H1 (cell line): Measurements from ENCODE around the gene LCN15. TPM values are rescaled to one million over a fixed set of nuclear protein-coding genes. Genes with fewer than 3 reads are reported as not detected.

Source experiments
- CTCF ChIA-PET: fragments of 300-600 bp; sonication (Branson Sonifier 250); formaldehyde crosslinking; loops from one replicate; lab custom pipeline; 2021; ENCODE audit not compliant: partially characterized antibody; lab: Charles Lee
- POLR2A ChIA-PET: fragments of 300-600 bp; sonication (Branson Sonifier 250); formaldehyde crosslinking; loops from one replicate; lab custom pipeline; 2021; ENCODE audit warnings: inconsistent platforms; ENCODE audit not compliant: partially characterized antibody; lab: Charles Lee
- DNase-seq, 2 experiments: peaks; one replicate each; pipeline versions ENCODE4 v3.0.0 to v3.0.0-alpha.2; 2010 to 2022; ENCODE audit warnings: low spot score in 2 of 2, low read depth in 1 of 2, mixed read lengths in 1 of 2
- FAIRE-seq: peaks from 2 replicates; lab custom pipeline; 2011; peaks lifted over from hg19 to GRCh38; lab: Jason Lieb, UNC
- H2AFZ ChIP-seq: 2 replicates; pipeline ENCODE4 v1.8.1; 2012; ENCODE audit warnings: low read length, inconsistent platforms
- H2AK5ac ChIP-seq: 2 replicates; pipeline ENCODE4 v1.6.1; 2013; ENCODE audit warnings: low read depth, low read length
- H2BK120ac ChIP-seq: replicated peaks from 2 replicates; pipeline ENCODE3; 2013; ENCODE audit warnings: low read depth, low read length, inconsistent platforms
- H2BK12ac ChIP-seq: 2 replicates; pipeline ENCODE4 v1.6.1; 2013; ENCODE audit warnings: low read depth, low read length
- H2BK15ac ChIP-seq: 2 replicates; pipeline ENCODE4 v1.6.1; 2013; ENCODE audit warnings: low read length
- H2BK20ac ChIP-seq: 2 replicates; pipeline ENCODE4 v1.6.1; 2013; ENCODE audit warnings: low read length
- H2BK5ac ChIP-seq: 2 replicates; pipeline ENCODE4 v1.6.1; 2013; ENCODE audit warnings: low read depth, low read length
- H3K14ac ChIP-seq: 2 replicates; pipeline ENCODE4 v1.6.1; 2013; ENCODE audit warnings: inconsistent platforms; ENCODE audit not compliant: insufficient read length
- H3K18ac ChIP-seq: 2 replicates; pipeline ENCODE4 v1.6.1; 2013; ENCODE audit warnings: low read length; ENCODE audit errors: extremely low read depth
- H3K23ac ChIP-seq: 2 replicates; pipeline ENCODE4 v1.6.1; 2013; ENCODE audit warnings: inconsistent platforms; ENCODE audit not compliant: insufficient read length
- H3K23me2 ChIP-seq: 2 replicates; pipeline ENCODE4 v1.6.1; 2013; ENCODE audit warnings: low read depth, low read length
- H3K27ac ChIP-seq: 2 replicates; pipeline ENCODE4 v1.6.1; 2011; ENCODE audit warnings: low read depth, low read length, inconsistent platforms
- H3K27me3 ChIP-seq, 4 experiments: replicated peaks in 1 of 4; 1 replicate in 1 of 4; 2 replicates in 3 of 4; pipeline versions ENCODE4 v1.6.1 to v1.8.1; 2011 to 2013; ENCODE audit warnings: low read length in 3 of 4, mild to moderate bottlenecking in 3 of 4, inconsistent platforms in 2 of 4, mixed read lengths in 2 of 4, moderate library complexity in 1 of 4; ENCODE audit not compliant: control insufficient read depth in 3 of 4, insufficient read depth in 3 of 4; ENCODE audit errors: extremely low read depth in 1 of 4
- H3K36me3 ChIP-seq, 4 experiments: 2 replicates each; pipeline versions ENCODE4 v1.6.1 to v1.8.1; 2011 to 2013; ENCODE audit warnings: mild to moderate bottlenecking in 4 of 4, low read length in 3 of 4, moderate library complexity in 2 of 4, control low read depth in 1 of 4, inconsistent platforms in 1 of 4; ENCODE audit not compliant: insufficient read depth in 4 of 4, control insufficient read depth in 2 of 4
- H3K4ac ChIP-seq: replicated peaks from 2 replicates; pipeline ENCODE3; 2013; ENCODE audit warnings: low read length, low read depth, mixed read lengths, inconsistent platforms; ENCODE audit not compliant: insufficient read length
- H3K4me1 ChIP-seq, 4 experiments: replicated peaks in 1 of 4; 1 replicate in 1 of 4; 2 replicates in 3 of 4; pipeline versions ENCODE4 v1.6.1 to v1.8.1; 2011 to 2013; ENCODE audit warnings: low read length in 3 of 4, inconsistent platforms in 2 of 4, mixed read lengths in 1 of 4; ENCODE audit not compliant: insufficient read depth in 4 of 4, control insufficient read depth in 3 of 4
- H3K4me2 ChIP-seq, 2 experiments: 2 replicates each; pipeline versions ENCODE4 v1.6.1 to v1.8.1; 2011 to 2013; ENCODE audit warnings: low read depth in 2 of 2, low read length in 2 of 2, control low read depth in 1 of 2, inconsistent platforms in 1 of 2, mild to moderate bottlenecking in 1 of 2; ENCODE audit not compliant: insufficient read depth in 1 of 2
- H3K4me3 ChIP-seq, 4 experiments: fragments of 200-600, 300-600 bp in 1 of 4; sonication (generic), shearing (Covaris generic), sonication (Bioruptor Twin) in 1 of 4; 2 replicates each; pipeline versions ENCODE4 v1.5.1 to v1.8.1; 2011 to 2016; ENCODE audit warnings: low read length in 4 of 4, low read depth in 3 of 4, control low read depth in 2 of 4, inconsistent platforms in 2 of 4, mild to moderate bottlenecking in 2 of 4, mixed read lengths in 1 of 4, moderate library complexity in 1 of 4; ENCODE audit not compliant: insufficient read depth in 2 of 4; ENCODE audit errors: extremely low read depth in 1 of 4
- H3K56ac ChIP-seq: replicated peaks from 2 replicates; pipeline ENCODE3; 2013; ENCODE audit warnings: low read depth, mild to moderate bottlenecking, mixed read lengths, low read length, inconsistent platforms; ENCODE audit not compliant: insufficient read length
- H3K79me1 ChIP-seq: 2 replicates; pipeline ENCODE4 v1.6.1; 2013; ENCODE audit warnings: low read depth, low read length, control low read depth
- H3K79me2 ChIP-seq, 2 experiments: 2 replicates each; pipeline versions ENCODE4 v1.6.1 to v1.8.1; 2012 to 2013; ENCODE audit warnings: low read length in 2 of 2, mild to moderate bottlenecking in 2 of 2, inconsistent platforms in 1 of 2; ENCODE audit not compliant: insufficient read depth in 2 of 2, control insufficient read depth in 1 of 2
- H3K9ac ChIP-seq, 4 experiments: replicated peaks in 1 of 4; 1 replicate in 1 of 4; 2 replicates in 3 of 4; pipeline versions ENCODE4 v1.6.1 to v1.8.1; 2011 to 2013; ENCODE audit warnings: low read depth in 3 of 4, low read length in 3 of 4, control low read depth in 2 of 4, mild to moderate bottlenecking in 2 of 4, moderate library complexity in 2 of 4, inconsistent platforms in 1 of 4; ENCODE audit errors: extremely low read depth in 1 of 4
- H3K9me3 ChIP-seq, 2 experiments: 2 replicates each; pipeline versions ENCODE4 v1.6.1 to v1.8.1; 2012 to 2013; ENCODE audit warnings: mild to moderate bottlenecking in 2 of 2, moderate library complexity in 2 of 2, control low read depth in 1 of 2, inconsistent platforms in 1 of 2, low read depth in 1 of 2, low read length in 1 of 2, mixed read lengths in 1 of 2; ENCODE audit not compliant: insufficient read depth in 2 of 2
- H4K20me1 ChIP-seq, 2 experiments: replicated peaks in 1 of 2; 2 replicates each; pipeline versions ENCODE3 to v1.8.1; 2011 to 2013; ENCODE audit warnings: inconsistent platforms in 2 of 2, low read length in 2 of 2, mild to moderate bottlenecking in 1 of 2; ENCODE audit not compliant: insufficient read depth in 2 of 2, control insufficient read depth in 1 of 2
- H4K5ac ChIP-seq: 2 replicates; pipeline ENCODE4 v1.6.1; 2013; ENCODE audit warnings: low read length, low read depth, mixed read lengths, inconsistent platforms; ENCODE audit not compliant: insufficient read length
- H4K8ac ChIP-seq: 2 replicates; pipeline ENCODE4 v1.8.0; 2013; ENCODE audit warnings: mild to moderate bottlenecking, moderate library complexity, low read length, inconsistent platforms; ENCODE audit not compliant: insufficient read depth; ENCODE audit errors: extremely low read depth
- H4K91ac ChIP-seq: replicated peaks from 2 replicates; pipeline ENCODE3; 2013; ENCODE audit warnings: low read length, mixed read lengths, inconsistent platforms; ENCODE audit not compliant: insufficient read length
- RNF2 ChIP-seq: fragments of 200-900, 300-1000 bp; sonication (generic); IDR thresholded peaks from 2 replicates; pipeline ENCODE4 v1.7.1; 2016; ENCODE audit warnings: borderline replicate concordance, low read depth, mild to moderate bottlenecking, antibody characterized with exemption, low read length; ENCODE audit not compliant: poor library complexity, severe bottlenecking; ENCODE audit errors: missing control alignments
- SIN3A ChIP-seq, 2 experiments: IDR thresholded peaks in 1 of 2; conservative IDR thresholded peaks in 1 of 2; 2 replicates each; pipeline ENCODE4 v1.6.1; 2011 to 2012; ENCODE audit warnings: low read length in 2 of 2, improper control_type of control experiment in 1 of 2, low read depth in 1 of 2, mild to moderate bottlenecking in 1 of 2
- WGBS, 2 experiments: shearing (Covaris generic) in 1 of 2; methylation state at CpG; one replicate each; pipeline versions ENCODE4 v1.1.6 to v1.1.7; 2013 to 2015; ENCODE audit warnings: low lambda C conversion rate in 2 of 2, mixed read lengths in 2 of 2, inconsistent platforms in 1 of 2, low coverage in 1 of 2, missing lambda C conversion rate in 1 of 2; ENCODE audit not compliant: insufficient replicate concordance in 2 of 2, insufficient coverage in 1 of 2, insufficient read length in 1 of 2; ENCODE audit errors: extremely low coverage in 1 of 2, missing lambda C conversion rate in 1 of 2; 5-methylcytosine and 5-hydroxymethylcytosine counted together
- polyA plus RNA-seq, 7 experiments: library from polyadenylated mRNA; depleted of rRNA in 3 of 7; stranded (reverse) in 5 of 7; unstranded in 2 of 7; fragments of >200 nt in 5 of 7; fragments of 200-250 nt in 2 of 7; gene quantifications; 1 replicate in 5 of 7; 2 replicates in 1 of 7; 4 replicates in 1 of 7; pipeline versions ENCODE4 v1.2.1 to v1.2.3, GENCODE V29; 2011 to 2013; ENCODE audit warnings: missing spikeins in 2 of 7, mixed read lengths in 2 of 7
- total RNA-seq: library from RNA; stranded (reverse); fragmentation: NEBNext Ultra II Directional; extraction: Animal tissue kit (Norgen Biotek cat#: 25700); gene quantifications from 2 replicates; pipeline ENCODE4 v1.2.1, GENCODE V29; 2021

Gene LCN15
- total and polyA plus RNA-seq, 2 of the 8 experiments (the other 6 are each of a cell fraction or from before 2014, with no cell fraction given): 0.08 to 0.47 TPM

DNA sequence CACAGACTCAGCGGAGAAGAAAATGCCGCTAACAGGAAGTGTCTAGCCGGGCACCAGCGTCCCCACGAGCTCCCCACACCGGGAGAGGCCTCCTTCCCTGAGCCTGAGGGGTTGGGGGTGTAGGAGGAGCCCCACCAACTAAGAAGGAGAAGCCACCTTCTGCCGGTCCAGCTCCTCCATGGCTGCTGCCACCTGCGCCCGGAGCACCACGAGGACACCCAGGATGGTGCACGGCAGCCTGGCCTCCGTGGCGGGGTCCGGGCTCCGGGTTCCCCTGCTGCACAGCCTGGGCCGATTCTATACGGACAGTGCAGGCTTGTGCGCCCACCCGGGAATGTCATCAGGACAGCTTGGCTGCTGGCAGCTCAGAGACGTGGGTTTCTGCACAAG lies 6.6 kb downstream of the LCN15 start:
- H3K18ac ChIP-seq: no peak overlapping the region
- H4K20me1 ChIP-seq: no peaks in the 10 kb centered on the region
- ChIA-PET CTCF (interaction anchor here (0.6 to 5.1 kb wide), 24 partner anchors 8 to 312 kb away, joined by 3 to 42 read pairs (median 4); partner anchors contain the start of genes AJM1, LCN10, LCN6 and SAPCD2), POLR2A (interaction anchor here (1.0 to 3.0 kb wide), 5 partner anchors 16 to 32 kb away, joined by 4 to 26 read pairs (median 5); no protein-coding TSS in a partner anchor)
- no peak overlapping the region for H3K27ac ChIP-seq
- no peak overlapping the region for H2BK12ac ChIP-seq
- H4K5ac ChIP-seq: no peak overlapping the region
- no peak overlapping the region for H2AFZ ChIP-seq
- no peak overlapping the region for H2BK15ac ChIP-seq
- no peaks in the 10 kb centered on the region for H3K27me3 ChIP-seq
- no peak overlapping the region for H3K4me2 ChIP-seq
- FAIRE-seq (no peak), DNase-seq (no peak)
- H3K4ac ChIP-seq: no peak overlapping the region
- no peak overlapping the region for H3K14ac ChIP-seq
- no peak overlapping the region for H2BK20ac ChIP-seq
- H3K9me3 ChIP-seq: peaks cover 0 to 6% of the 10 kb centered on the region in 2 experiments; a peak in 1 of 4 replicates
- H3K9ac ChIP-seq: no peak overlapping the region
- H3K4me1 ChIP-seq: peaks cover 0 to 6% (median 3%) of the 10 kb centered on the region in 4 experiments; a peak in 4 of 7 replicates
- no peak overlapping the region for H2BK120ac ChIP-seq
- no peak overlapping the region for H2AK5ac ChIP-seq
- no peaks in the 10 kb centered on the region; the same call in 1 of the 2 replicates for H3K23me2 ChIP-seq
- no peaks in the 10 kb centered on the region for H3K79me1 ChIP-seq
- peak; percentile 22 for TF ChIP-seq RNF2
- TF ChIP-seq SIN3A (conservative IDR thresholded peaks at IDR 0.05 in 1 of 2, IDR thresholded peaks at IDR 0.05 in 1 of 2; ENCODE audit: low read depth in 1 of 2, low read length in 2 of 2): no peak
- H3K36me3 ChIP-seq: no peaks in the 10 kb centered on the region
- no peak overlapping the region for H4K91ac ChIP-seq
- H3K23ac ChIP-seq: no peak overlapping the region
- no peak overlapping the region for H2BK5ac ChIP-seq
- H4K8ac ChIP-seq: no peak overlapping the region
- 83% methylated on average over 16 of the region's 20 CpGs; no CpG with 5 or more reads in 1 of the 2 experiments for whole genome bisulfite sequencing, 2 experiments
- H3K56ac ChIP-seq: no peak overlapping the region
- no peaks in the 10 kb centered on the region for H3K79me2 ChIP-seq
- H3K4me3 ChIP-seq: no peak overlapping the region
